Measurements from ENCODE around the gene SPRR2E.
"Not testable (repeated sequence)": the region's sequence is repeated elsewhere in the genome, so short reads cannot be mapped to it uniquely, and the experiment has no call there.

Gene SPRR2E

GRCh38 chr1:153070243-153070642 is 24.1 kb downstream of the SPRR2E start:
- no peak for DNase-seq (ENCODE audit: low read depth in 2 of 2)

GRCh38 chr1:153058826-153059784 is 35.2 kb downstream of the SPRR2E start:
- DNase-seq (ENCODE audit: low read depth in 2 of 2) = no peak

DNA sequence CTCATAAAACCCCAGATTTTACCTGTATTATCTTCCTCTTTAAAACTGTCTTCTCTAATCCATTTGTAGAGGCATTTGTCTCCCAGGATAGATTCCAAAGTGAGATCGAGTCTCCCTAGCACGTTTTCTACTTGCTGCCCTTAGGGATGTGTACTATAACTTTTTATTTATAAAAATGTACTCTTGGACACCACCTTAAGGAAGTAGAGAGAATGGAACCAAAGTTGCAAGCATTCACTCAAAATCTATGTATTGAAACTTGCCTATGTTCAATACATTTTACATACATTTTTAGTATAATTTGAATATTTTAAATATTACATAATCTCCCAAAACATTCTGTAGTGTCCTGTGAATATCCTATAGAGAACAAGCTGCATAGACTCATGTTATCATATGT is 36.2 kb downstream of the SPRR2E start:
- no peak for DNase-seq (ENCODE audit: low read depth in 2 of 2)

GRCh38 chr1:153057375-153057774 is 37.0 kb downstream of the SPRR2E start, which contains the start of gene SPRR2A:
SPRR2A (minus strand) TSS chr1:153057512; CDS start chr1:153056735, 777 bp downstream.
- no peak for DNase-seq (ENCODE audit: low read depth in 2 of 2)

DNA sequence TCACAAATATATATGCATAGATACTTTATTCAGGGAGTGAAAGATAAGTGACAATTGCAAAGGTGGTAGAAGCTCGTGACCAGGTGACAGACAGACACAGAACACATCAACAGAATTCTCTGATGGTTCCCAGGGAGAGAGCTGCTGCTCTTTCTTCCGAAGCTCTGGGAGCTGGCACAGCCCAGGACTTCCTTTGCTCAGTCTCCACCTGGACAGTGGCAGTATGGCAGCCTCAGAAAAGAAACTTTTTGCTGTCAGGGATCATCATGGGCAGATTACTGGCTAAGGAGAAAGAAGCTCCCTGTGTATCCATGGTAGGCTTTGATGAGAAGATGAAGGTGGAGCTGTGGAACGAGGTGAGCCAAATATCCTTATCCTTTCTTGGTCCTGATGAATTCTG is 38.2 kb downstream of the SPRR2E start:
- DNase-seq (ENCODE audit: low read depth in 2 of 2) = not testable (repeated sequence)

GRCh38 chr1:153049211-153049610 is 45.1 kb downstream of the SPRR2E start:
- DNase-seq (ENCODE audit: low read depth in 2 of 2) = no peak

All from stimulated activated CD8-positive, alpha-beta memory T cell treated with anti-CD3 and anti-CD28 coated beads, Interleukin-15, amount 100 ng/mL, for 48 hours (primary cell).